Right hindlimb (tissue), 1 donor: ENCODE results near the gene CACNB2.
"Not testable (repeated sequence)": the region's sequence is repeated elsewhere in the genome, so short reads cannot be mapped to it uniquely, and the experiment has no call there.

Experiments used
- DNase-seq: peaks from one replicate; pipeline ENCODE4 v3.0.0-alpha.2; 2018

CACNB2 gene

DNA sequence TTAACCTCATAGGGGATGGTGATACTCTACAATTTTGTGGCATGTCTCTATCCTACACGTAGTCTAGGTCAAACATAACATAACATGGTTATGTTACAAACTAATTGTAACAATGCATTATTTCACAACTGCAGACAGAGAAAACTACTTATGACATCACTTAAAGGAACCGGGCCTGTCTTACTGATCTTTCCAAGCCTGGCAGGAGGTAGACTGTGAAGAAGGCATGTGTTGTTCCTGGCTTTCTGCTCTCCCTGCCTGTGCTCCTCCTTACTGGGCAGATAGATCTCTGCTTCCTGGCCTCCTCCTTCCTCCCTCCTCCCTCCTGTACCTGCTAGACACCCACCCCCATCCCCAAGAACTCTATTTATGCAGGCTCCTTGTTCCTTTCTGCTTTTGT is 5.4 kb downstream of the CACNB2 start:
- no peak for DNase-seq

DNA sequence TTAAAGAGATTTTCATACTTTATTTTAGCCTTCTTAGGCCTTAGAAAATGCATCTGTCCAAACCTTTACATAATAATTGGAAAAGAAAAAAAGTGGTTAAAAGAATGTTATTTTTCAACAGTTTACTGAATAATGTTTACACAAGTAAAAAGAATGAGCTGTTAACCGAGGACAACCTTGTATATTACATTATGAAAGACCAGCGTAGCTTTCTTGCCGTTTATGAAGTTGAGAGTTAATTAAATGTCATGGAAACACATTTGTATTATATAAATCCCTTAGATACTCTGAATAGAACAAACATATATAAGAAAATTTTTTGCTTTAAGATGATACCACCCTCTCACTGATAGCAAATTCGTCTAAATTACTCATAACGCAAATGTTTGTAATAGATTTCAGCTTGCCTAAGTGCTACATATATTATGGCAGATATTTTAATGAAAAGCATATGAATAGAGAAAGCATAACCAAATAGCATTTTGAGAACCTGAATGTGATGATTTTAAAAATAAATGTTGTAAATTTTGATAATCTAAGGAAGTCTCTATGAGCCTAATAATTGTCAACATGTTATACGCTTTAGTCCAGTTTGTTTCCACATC is 9.1 kb downstream of the CACNB2 start:
- DNase-seq, result no peak

DNA sequence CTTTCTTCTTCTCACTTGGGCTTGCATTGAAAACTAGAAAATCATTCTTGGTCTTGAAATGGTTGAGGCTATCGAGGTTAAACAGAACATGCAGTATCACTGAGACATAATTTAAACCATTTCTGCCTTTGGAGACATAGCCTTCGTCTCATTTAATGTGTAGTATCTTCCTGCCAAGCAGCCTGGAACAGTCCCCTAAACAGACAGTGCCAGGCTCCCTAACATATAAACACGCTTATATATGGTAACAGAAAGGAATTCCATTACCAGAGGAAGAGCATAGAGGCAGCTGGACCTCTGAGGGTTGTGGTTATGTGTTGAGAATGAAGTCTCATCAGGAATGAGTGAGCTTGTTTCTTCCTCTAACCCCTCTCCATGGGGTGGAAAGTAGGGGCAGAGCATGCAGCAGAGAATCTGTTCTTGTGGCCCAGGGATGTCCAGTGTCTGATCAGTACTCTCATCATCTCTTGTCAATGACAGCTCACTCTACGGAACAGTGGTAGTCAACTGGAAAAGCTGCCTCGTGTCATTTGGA is 11.2 kb downstream of the CACNB2 start:
- no peak for DNase-seq

DNA sequence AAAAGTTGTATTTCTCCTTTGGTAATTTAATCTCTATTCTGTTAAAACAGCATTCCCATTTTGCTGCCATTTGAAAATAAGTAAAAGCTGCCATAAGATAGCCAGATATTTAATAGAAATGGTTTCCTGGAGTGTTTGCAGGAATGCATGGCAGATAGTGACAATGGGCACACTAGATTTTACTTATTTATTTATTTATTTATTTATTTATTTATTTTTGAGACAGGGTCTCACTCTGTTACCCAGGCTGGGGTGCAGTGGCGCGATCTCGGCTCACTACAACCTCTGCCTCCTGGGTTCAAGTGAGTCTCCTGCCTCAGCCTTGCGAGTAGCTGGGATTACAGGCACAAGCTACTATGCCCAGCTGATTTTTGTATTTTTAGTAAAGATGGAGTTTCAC is 13.2 kb downstream of the CACNB2 start:
- not testable (repeated sequence) for DNase-seq

DNA sequence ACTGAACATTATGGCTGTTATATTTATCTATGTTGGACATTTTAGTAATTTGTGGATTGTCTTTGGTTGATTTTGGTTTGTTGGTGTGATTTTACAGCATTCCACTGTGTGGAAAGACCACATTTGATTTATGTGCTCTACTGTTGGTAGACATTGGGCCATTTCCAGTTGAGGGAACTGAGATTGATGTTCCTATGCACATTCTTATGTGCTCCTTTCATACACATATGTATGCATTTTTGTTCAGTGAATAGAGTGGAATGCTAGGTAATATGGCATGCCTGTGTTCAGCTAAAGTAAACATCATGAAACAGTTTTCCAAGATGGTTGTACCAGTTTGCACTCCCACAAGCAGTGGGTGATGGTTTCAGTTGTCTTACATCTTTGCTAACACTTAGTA is 15.1 kb downstream of the CACNB2 start:
- DNase-seq, result no peak

DNA sequence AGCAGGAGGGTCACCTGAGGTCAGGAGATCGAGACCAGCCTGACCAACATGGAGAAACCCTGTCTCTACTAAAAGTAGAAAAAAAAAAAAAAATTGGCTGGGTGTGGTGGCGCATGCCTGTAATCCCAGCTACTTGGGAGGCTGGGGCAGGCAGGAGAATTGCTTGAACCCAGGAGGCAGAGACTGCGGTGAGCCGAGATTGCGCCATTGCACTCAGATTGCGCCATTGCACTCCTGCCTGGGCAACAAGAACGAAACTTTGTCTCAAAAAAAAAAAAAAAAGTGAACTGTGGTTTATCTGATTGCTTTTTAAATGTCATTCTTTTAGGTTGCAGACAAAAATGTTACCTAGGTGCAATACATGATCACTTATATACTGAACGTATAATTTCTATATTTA is 16.6 kb downstream of the CACNB2 start:
- not testable (repeated sequence) for DNase-seq

DNA sequence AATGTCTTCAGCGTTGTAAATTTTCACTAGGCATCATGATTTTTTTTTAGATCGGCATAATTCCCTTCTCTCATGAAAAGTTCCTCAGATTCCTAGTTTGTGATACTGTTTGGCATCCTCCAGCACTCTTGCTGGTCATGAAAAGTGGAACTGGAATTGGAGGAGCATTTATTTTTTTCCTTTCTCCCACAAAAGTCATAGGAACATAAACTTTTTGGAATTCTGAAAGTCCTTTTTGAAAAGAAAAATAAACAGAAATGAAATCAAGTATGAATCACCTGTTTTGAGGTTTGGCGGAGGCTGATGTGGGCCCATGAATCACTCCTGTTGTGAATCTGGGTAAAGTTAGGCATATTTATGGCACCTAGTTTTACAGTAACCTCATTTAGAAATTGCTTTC is 17.7 kb downstream of the CACNB2 start:
- no peak for DNase-seq

DNA sequence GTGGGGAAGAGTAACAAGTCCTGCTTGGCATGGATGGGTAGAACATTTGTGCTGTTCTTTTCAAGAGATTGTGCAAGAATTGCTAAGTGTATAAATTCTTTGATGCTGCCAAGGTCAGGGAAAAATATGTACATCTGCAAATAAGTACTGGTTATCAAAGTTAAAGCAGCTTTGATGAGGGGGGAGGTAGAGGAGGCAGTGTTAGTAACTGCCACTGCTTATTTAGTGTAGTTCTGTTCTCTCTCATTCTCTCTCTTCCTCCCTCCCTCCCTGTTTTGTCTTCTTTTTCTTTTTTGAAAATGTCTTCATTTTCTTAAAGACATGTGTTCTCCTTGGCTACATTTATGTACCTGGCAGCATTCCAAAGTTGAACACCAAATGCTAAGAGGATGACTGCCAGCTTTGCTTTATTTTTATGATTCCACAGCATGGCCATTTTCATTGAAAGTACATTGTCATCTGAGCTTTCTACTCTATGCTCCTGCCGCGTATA is 18.6 kb downstream of the CACNB2 start:
- no peak for DNase-seq

DNA sequence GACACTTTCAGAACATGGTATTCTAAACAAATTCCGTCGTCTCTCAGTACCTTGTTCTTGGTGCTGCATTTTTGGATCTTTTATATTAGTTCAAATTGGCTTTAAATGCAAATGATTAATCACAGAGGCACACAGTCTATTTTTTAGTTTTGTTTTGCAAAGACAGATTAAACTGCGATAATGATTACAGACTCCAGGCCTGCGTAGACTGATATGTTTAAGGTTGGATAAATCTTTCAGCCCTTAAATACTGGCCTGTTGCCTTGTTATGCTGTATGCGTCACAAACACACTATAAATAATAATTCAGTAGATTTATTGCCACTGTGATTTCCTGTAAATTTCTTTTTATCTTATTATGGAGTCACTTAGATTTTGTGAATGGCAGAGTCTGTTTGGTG is 19.3 kb downstream of the CACNB2 start:
- DNase-seq, result no peak

DNA sequence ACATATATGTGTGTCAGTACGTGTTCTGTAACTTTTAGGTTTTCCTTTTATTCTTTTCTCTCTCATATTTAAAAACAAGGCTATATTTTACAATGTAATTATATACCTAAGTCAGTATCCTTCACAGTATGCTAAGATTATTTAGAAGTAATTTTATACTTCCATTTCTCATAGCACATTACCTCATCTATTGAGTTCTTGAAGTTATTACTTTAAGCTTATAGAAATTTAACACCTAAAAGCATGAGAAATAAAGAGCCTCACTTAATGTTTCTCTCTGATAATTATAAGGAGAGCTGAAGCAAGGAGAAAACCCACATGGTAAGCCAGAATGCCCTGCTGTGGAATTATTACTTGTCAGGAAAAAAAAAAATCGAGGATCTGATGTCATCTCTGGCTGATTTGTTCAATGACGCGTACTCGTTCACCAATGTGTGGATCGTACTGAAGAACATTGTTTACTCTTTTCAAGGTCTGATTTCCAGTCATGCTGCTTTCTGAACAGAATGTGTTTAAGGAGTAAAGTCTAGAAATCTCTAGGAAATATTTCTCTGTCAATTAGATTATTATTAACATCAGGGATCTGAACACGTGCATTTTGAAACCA is 21.9 kb downstream of the CACNB2 start:
- DNase-seq, result no peak

DNA sequence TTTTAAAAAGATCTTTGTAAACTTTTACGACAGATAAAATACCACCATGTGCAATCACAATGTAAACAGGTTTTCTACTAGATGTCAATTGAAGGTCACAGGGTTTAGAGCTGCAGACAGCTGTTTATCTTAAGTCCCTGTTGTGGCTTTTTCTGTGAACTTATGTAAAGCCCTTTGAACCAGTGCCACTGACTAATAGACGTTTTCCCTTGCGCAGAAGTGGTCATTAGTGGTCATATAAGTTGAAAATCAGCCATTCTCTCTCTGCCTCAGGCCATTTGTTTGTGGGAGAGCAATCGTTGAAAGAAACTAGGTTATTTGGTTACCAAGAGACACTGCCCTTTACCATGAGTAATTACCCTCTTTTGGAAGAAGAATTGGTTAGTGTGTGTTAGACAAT is 23.9 kb downstream of the CACNB2 start:
- no peak for DNase-seq

DNA sequence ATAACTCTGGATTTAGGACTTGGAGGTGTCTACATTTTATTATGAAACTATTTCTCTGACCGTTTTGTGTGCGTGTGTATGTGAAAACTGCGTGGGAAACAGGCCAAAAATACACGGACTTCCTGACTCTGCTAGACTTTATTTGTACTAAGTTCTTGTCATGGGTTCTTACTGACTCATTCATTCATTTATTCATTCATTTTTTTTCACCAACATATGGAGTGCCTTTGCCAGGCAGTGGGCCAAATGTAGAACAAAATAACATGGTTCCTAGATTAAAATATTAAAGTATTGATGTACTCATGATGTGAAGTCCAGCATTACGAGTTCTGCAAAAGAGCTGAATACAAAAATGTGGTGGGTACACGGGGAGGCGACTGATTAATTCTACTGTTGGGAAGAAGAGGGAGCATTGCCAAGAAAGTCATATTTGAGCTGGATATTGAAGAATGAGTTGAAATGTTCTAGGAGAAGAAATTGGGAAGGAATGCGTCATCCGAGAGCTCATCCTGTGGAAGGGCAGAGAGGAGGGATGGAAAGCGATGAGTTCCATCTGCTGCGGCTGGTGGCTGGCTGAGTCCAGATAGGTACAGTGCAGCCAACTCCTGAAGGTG is 24.6 kb downstream of the CACNB2 start:
- peak; percentile 34 for DNase-seq

DNA sequence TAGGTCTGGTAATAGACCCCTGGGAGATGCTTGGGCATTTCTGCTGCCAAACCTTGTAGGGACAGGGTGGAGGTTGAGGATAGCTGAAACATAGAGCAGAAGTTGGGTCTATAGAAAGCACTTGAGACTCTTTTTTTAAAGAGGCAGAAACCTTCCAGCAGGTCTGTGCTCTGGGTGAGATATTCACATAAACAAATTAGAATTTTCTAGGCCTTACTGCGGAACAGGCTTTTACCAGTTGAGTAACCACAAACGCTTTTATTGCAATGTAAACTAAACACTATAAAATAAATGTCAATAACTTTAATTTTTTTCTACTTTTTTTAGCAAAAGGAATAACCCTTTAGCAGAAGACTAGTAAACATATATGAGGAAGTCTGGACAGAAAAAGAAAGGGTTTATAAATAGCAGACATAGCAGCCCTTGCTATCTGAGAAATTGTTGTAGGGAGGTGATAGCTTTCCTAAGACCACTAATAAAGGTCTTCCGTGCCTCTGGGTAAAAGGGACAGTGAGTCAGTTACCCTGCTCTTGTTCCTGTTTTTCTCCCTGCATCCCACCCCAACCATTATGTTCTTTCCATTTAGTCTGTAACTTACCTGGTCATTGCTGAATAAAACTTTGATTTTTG is 38.7 kb downstream of the CACNB2 start:
- DNase-seq, result no peak

DNA sequence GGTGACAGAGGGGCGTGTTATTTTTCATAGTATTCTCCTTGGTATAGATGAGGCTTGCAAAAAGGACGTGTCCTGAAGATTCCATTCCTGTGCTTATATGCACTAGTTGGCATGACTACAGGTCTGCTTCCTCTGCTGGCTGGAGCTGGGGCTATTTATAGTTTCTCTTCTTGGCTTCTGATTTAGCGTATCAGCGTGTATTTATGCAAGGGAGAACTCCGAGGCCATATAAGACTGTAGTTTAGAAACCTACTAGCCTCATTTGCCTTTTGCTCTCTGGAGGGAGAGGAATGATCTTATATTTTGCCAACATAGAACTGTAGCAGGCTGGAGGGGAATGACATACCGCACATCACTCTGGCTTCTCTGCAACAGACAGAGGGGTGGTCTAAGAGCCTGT is 39.7 kb downstream of the CACNB2 start:
- peak; percentile 80 for DNase-seq

DNA sequence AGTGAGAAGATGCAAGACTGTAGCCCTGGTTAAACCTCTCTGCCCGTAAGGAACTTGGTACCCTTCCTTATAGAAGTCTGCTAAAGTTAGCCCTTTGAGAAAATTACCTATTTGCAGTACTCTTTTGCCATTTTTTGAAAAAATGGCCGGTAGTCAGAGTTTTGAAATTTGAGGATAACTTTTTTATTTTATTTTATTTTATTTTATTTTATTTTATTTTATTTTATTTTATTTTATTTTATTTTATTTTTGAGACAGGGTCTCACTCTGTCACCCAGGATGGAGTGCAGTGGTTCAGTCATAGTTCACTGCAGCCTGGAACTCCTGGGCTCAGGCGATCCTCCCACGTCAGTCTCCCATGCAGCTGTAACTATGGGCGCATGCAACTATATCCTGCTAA is 41.2 kb downstream of the CACNB2 start:
- DNase-seq, result not testable (repeated sequence)

DNA sequence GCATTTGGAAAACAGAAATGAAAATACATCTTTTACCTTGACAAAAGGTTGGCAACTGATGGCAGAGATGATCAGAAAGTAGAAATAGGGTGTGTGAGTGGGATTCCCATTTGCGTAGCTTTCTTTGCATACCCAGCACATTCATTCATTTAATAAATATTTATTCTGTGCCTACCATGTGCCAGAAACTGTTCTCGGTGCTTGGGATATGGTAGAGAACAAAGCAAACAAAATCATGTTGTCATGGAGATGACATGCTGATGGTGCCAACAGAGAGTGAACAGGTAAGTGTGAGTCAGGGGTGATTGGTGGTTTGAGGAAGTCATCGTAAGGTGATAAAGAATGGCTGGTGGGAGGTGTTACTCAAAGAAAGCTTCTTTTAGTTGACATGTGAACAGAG is 45.4 kb downstream of the CACNB2 start:
- no peak for DNase-seq

DNA sequence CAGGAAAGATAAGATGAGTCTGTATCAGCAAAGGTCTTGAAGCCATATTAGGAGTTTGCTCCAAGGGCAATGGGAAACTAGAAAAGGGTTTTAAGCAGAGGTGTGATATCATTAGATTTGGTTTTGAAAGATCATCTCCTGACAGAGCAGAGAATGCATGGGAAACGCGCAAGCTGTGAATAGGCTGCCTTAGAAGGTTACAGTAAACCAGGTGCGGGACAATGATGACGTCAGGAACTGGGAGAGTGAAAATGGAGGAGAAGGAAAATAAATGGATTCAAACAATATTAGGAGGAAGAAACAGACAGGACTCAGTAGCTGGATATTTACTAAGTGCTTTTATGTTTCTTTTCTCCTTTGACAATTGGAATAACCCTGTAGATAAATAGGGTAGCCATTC is 50.6 kb downstream of the CACNB2 start:
- DNase-seq, result no peak

DNA sequence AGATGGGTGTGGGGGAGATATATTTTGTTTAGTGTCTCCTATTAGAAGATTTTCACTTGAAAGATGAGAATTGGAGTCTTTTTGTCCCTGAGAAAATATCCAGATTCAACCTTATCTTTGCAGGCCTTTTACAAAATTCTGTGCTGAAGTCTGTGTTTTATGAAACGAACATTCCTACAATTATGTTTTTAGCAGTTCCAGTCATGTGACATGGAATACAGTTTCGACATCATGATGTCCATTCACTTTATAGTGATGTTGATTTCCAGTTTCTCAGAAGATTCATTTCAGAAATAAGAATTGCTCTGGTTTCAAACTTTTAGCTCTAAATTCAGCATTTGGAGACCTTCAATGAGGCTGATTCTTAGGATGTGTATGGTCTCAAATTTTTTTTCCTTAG is 54.4 kb downstream of the CACNB2 start:
- no peak for DNase-seq

DNA sequence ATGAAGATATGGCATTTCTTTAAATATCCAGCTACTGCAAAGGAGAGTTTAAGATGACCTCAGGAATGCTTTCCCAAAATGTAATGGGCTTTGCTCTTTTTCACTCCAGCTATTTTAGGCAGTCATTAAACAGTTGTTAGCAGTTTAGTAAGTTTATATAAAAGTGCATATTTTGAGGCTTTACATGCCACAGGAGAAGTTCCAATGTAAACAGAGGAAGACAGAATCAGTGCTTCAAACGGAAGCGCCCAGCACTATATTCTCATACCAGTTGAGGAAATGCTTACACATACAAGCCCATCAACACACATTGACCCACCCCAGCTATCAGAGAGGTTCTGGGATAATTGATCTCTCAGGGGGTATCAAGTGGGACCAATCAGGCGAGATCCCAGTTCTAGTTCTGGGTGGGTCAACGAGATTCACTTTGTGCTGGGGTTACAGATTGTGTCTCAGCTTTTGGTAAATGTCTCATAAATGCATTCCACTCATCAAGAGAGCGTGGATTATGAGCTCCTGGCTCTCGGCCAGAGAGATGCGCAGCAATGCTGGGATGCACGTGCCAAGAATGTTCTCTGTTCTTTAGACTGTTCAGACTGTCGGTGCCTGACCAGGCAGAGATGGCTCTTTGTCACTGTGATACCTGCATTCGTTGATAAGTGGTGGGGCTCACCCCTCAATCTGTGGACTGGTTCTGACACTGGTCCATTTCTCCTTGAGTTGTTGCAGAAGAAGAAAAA is 55.0 kb downstream of the CACNB2 start:
- DNase-seq, result no peak

DNA sequence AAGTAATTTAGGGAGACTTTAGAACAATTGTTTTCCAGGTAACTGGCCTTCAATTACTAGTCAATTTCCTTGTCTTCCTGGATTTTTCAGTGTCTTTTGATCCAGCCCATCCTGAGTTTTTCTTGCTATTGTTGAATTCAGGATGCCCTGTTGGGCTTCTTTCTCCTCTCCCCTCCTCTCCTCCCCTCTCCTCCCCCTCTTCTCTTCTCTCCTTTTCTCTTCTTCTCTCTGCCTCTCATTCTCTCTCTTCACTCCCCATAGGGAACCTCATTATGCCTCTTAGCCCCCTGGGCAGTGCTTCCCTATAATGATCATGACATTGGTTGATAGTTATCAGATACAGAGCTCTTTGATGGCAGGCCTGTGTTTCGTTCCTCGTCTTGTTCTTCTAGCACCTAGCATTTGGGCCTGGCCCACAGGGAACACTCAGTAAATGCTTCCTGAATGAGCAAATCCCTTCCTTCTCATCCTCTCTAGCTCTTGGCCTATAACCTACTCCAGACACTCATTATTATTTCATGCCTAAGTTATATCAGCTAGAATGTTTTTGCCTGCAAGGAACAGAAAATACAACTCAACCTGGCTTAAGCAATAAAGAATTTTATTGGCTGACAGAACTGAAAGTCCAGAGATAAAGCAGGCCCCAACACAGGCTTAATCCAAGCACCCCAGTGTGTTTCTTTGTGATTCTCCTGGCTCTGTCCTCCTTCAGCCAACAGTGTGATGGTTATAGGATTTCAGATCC is 56.8 kb downstream of the CACNB2 start:
- no peak for DNase-seq

DNA sequence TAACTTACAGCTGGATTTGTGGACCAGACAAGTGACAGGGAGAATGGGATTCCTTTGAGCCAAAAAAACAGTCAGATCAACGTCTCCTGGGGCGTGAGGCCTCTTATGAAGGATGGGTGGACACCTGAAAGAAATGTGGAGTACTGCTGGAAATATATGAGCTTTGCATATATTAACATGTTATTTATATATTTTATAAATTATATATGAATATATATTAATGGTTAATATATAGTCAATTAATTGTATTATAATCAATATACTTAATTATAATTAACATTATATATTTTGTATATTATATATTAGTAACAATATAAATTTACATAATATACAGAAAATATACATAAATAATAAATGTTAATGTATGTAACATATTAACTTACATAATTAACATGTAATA is 57.5 kb downstream of the CACNB2 start:
- DNase-seq, result no peak

DNA sequence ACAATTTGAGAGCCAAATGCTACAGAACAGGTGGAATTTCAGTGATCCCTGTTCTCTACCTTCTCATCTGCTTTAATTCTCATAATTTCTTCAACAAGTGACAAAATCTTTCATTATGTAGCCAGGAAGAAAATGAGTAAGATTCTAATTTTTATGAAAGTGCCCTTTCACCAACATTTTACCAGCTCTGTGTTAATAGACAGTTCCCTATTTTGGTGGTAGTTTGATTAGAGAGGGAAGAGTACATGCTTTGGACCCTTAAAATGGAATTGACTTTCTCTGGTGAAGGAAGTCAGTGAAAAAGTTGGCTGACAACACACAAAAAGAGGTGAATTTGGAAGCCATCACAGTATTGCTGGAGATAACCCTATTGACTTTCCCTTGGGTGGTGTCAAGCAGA is 61.7 kb downstream of the CACNB2 start:
- DNase-seq, result no peak
